ENCODE results near the gene TMEM178B.

Gene TMEM178B

GRCh38 chr7:141288626-141289025 lies 214.8 kb downstream of the TMEM178B start:
- no peaks in the 10 kb centered on the region for H3K27me3 ChIP-seq
- H3K9me3 ChIP-seq = no peaks in the 10 kb centered on the region
- no peak overlapping the region for H3K27ac ChIP-seq
- DNase-seq = no peak
- no peaks in the 10 kb centered on the region for H3K36me3 ChIP-seq
- no peaks in the 10 kb centered on the region for H3K4me1 ChIP-seq
- TF ChIP-seq, protein P1, sequence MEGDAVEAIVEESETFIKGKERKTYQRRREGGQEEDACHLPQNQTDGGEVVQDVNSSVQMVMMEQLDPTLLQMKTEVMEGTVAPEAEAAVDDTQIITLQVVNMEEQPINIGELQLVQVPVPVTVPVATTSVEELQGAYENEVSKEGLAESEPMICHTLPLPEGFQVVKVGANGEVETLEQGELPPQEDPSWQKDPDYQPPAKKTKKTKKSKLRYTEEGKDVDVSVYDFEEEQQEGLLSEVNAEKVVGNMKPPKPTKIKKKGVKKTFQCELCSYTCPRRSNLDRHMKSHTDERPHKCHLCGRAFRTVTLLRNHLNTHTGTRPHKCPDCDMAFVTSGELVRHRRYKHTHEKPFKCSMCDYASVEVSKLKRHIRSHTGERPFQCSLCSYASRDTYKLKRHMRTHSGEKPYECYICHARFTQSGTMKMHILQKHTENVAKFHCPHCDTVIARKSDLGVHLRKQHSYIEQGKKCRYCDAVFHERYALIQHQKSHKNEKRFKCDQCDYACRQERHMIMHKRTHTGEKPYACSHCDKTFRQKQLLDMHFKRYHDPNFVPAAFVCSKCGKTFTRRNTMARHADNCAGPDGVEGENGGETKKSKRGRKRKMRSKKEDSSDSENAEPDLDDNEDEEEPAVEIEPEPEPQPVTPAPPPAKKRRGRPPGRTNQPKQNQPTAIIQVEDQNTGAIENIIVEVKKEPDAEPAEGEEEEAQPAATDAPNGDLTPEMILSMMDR (IDR thresholded peaks at IDR 0.05) = no peak
- no peak overlapping the region for H3K4me3 ChIP-seq
- intact Hi-C loops (cut with DNase I; ENCODE audit: low total_unique reads) = no loop called here

- Histone ChIP-seq H3K9me3 (no peaks in the 10 kb centered on the region), H3K4me3 (no peak overlapping the region), H3K4me1 (no peaks in the 10 kb centered on the region), H3K27me3 (no peaks in the 10 kb centered on the region), H3K27ac (no peak overlapping the region), H3K36me3 (no peaks in the 10 kb centered on the region)
- DNase-seq = no peak
- intact Hi-C loops (cut with DNase I; ENCODE audit: low total_unique reads) = no loop called here
- TF ChIP-seq, protein P1 (IDR thresholded peaks at IDR 0.05) = no peak
These were observed 216.5 kb downstream of the TMEM178B start for GRCh38 chr7:141290365-141290764.

- intact Hi-C loops (cut with DNase I; ENCODE audit: low total_unique reads) = no loop called here
- no peak for DNase-seq
- Histone ChIP-seq H3K4me3 (no peak overlapping the region), H3K36me3 (no peaks in the 10 kb centered on the region), H3K27me3 (no peaks in the 10 kb centered on the region), H3K4me1 (no peaks in the 10 kb centered on the region), H3K27ac (no peak overlapping the region), H3K9me3 (no peaks in the 10 kb centered on the region)
- TF ChIP-seq, protein P1 (IDR thresholded peaks at IDR 0.05) = no peak
These were observed 217.1 kb downstream of the TMEM178B start for GRCh38 chr7:141290973-141291372.

DNA sequence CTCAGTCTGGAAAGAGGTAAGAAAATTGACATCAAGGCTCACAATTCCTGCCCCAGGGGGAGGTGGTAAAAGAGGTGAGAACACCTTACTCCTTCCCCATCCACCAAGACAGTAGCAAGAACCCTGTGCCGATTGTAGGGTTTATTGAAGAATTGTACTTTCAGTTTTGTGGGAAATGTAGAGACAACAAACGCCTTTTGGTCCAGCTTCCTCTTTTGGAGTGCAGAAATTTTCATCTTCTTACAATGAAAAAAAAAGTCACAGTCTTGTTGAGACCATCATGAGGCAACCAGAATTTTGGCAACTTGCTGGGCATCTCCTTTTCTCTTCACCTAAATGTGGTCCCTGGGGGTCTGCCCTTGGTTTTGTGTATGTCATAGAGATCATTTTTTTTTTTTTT lies 217.7 kb downstream of the TMEM178B start:
- no peak overlapping the region for H3K4me3 ChIP-seq
- TF ChIP-seq, protein P1 (IDR thresholded peaks at IDR 0.05) = no peak
- intact Hi-C loops (cut with DNase I; ENCODE audit: low total_unique reads) = no loop called here
- H3K9me3 ChIP-seq = no peaks in the 10 kb centered on the region
- no peaks in the 10 kb centered on the region for H3K36me3 ChIP-seq
- DNase-seq = no peak
- H3K27ac ChIP-seq = no peak overlapping the region
- no peaks in the 10 kb centered on the region for H3K27me3 ChIP-seq
- no peaks in the 10 kb centered on the region for H3K4me1 ChIP-seq

DNA sequence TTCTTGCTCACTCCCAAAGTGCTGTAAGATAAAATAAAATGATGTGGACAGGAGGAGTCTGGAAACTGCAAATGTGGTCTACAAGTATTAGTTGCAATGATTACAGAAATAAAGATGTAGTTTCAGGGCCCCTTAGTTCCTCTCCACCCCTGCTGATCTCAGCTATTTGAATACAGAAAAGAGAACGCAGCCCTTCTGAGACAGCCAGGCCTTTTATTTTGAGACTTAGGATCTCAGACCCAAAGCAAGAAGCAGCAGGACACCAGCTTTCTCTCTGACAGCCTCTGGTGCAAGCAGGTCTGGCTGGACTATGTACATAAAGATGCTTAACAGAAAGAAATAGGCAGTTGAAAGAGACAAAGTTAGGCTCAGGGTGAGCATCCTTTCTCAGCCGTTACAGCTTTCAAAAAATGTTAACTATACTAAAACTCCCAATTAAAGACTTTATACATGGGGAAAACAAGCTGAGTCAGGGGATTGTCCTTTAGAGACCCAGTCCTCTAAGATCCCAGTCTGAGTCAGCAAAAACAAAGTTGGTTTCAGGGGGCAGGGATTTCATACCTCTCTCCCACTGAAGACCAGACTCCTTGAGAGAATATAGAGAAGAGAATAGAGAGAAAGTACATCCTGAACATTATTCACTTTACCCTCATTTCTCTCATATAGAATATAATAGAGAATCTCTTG lies 220.4 kb downstream of the TMEM178B start:
- no peaks in the 10 kb centered on the region for H3K4me1 ChIP-seq
- TF ChIP-seq, protein P1 (IDR thresholded peaks at IDR 0.05) = no peak
- no peak for DNase-seq
- H3K9me3 ChIP-seq = no peaks in the 10 kb centered on the region
- intact Hi-C loops (cut with DNase I; ENCODE audit: low total_unique reads) = no loop called here
- no peak overlapping the region for H3K4me3 ChIP-seq
- no peak overlapping the region for H3K27ac ChIP-seq
- no peaks in the 10 kb centered on the region for H3K36me3 ChIP-seq
- peaks cover 0 to 2% of the 10 kb centered on the region in 2 donors for H3K27me3 ChIP-seq
